H9 (cell line): Measurements from ENCODE around the gene ST8SIA5. TPM values are rescaled to one million over a fixed set of nuclear protein-coding genes. Genes with fewer than 3 reads are reported as not detected.

Experiments
- DNase-seq: peaks from one replicate; pipeline ENCODE4 v3.0.0-alpha.2; 2017
- H2AFZ ChIP-seq: one replicate; pipeline ENCODE4 v1.6.1; 2013; ENCODE audit warnings: mild to moderate bottlenecking, low read length, control low read depth, moderate library complexity
- H2AK5ac ChIP-seq: 2 replicates; pipeline ENCODE4 v1.6.1; 2013; ENCODE audit warnings: low read length, control low read depth, mixed read lengths; ENCODE audit not compliant: insufficient read length
- H2BK120ac ChIP-seq: one replicate; pipeline ENCODE4 v1.6.1; 2013; ENCODE audit warnings: low read depth, mild to moderate bottlenecking, low read length, control low read depth, inconsistent platforms; ENCODE audit not compliant: poor library complexity, severe bottlenecking
- H2BK12ac ChIP-seq: 2 replicates; pipeline ENCODE4 v1.6.1; 2013; ENCODE audit warnings: low read length, control low read depth, mixed read lengths, low read depth; ENCODE audit not compliant: insufficient read length
- H2BK15ac ChIP-seq: 2 replicates; pipeline ENCODE4 v1.6.1; 2013; ENCODE audit warnings: low read depth, low read length, control low read depth
- H2BK20ac ChIP-seq: one replicate; pipeline ENCODE4 v1.6.1; 2013; ENCODE audit warnings: low read depth, mild to moderate bottlenecking, low read length, control low read depth, inconsistent platforms; ENCODE audit not compliant: poor library complexity, severe bottlenecking
- H2BK5ac ChIP-seq: 2 replicates; pipeline ENCODE4 v1.6.1; 2013; ENCODE audit warnings: low read length, control low read depth, mixed read lengths; ENCODE audit not compliant: insufficient read length
- H3K14ac ChIP-seq: 2 replicates; pipeline ENCODE4 v1.6.1; 2013; ENCODE audit warnings: low read length, control low read depth; ENCODE audit not compliant: insufficient read depth
- H3K18ac ChIP-seq: 2 replicates; pipeline ENCODE4 v1.6.1; 2013; ENCODE audit warnings: low read depth, mild to moderate bottlenecking, mixed read lengths, low read length, control low read depth; ENCODE audit not compliant: insufficient read length
- H3K23ac ChIP-seq: 2 replicates; pipeline ENCODE4 v1.6.1; 2013; ENCODE audit warnings: low read length, control low read depth, mixed read lengths, low read depth; ENCODE audit not compliant: insufficient read length
- H3K23me2 ChIP-seq: 2 replicates; pipeline ENCODE4 v1.6.1; 2013; ENCODE audit warnings: low read depth, mild to moderate bottlenecking, mixed read lengths, low read length, control low read depth; ENCODE audit not compliant: insufficient read length, poor library complexity, severe bottlenecking
- H3K27ac ChIP-seq: 2 replicates; pipeline ENCODE4 v1.5.1; 2013; ENCODE audit warnings: low read length, control low read depth, mixed read lengths, low read depth; ENCODE audit not compliant: insufficient read length
- H3K27me3 ChIP-seq: 2 replicates; pipeline ENCODE4 v1.6.1; 2013; ENCODE audit warnings: low read length, control low read depth, inconsistent platforms; ENCODE audit not compliant: insufficient read depth
- H3K4ac ChIP-seq: 2 replicates; pipeline ENCODE4 v1.6.1; 2013; ENCODE audit warnings: low read depth, mild to moderate bottlenecking, control low read depth, inconsistent platforms, low read length, moderate library complexity
- H3K4me1 ChIP-seq: 2 replicates; pipeline ENCODE4 v1.6.1; 2013; ENCODE audit warnings: low read length, control low read depth, inconsistent platforms; ENCODE audit not compliant: insufficient read depth
- H3K4me2 ChIP-seq: 2 replicates; pipeline ENCODE4 v1.6.1; 2013; ENCODE audit warnings: low read length, control low read depth, mixed read lengths; ENCODE audit not compliant: insufficient read length, insufficient read depth
- H3K56ac ChIP-seq: 2 replicates; pipeline ENCODE4 v1.6.1; 2013; ENCODE audit warnings: low read depth, mild to moderate bottlenecking, mixed read lengths, low read length, control low read depth; ENCODE audit not compliant: insufficient read length
- H3K79me1 ChIP-seq: 2 replicates; pipeline ENCODE4 v1.6.1; 2013; ENCODE audit warnings: low read depth, mild to moderate bottlenecking, moderate library complexity, low read length, control low read depth, inconsistent platforms; ENCODE audit not compliant: insufficient read depth, poor library complexity, severe bottlenecking
- H3K79me2 ChIP-seq: 2 replicates; pipeline ENCODE4 v1.6.1; 2013; ENCODE audit warnings: low read length, control low read depth, inconsistent platforms; ENCODE audit not compliant: insufficient read depth
- H3K9ac ChIP-seq: 2 replicates; pipeline ENCODE4 v1.6.1; 2013; ENCODE audit warnings: low read length, control low read depth, mixed read lengths; ENCODE audit not compliant: insufficient read length; ENCODE audit errors: extremely low read depth
- H3K9me3 ChIP-seq: one replicate; pipeline ENCODE4 v1.6.1; 2013; ENCODE audit warnings: low read depth, low read length, inconsistent platforms; ENCODE audit not compliant: control insufficient read depth
- H3T11ph ChIP-seq: one replicate; pipeline ENCODE4 v1.6.1; 2013; ENCODE audit warnings: mild to moderate bottlenecking, low read length, control low read depth, inconsistent platforms
- H4K20me1 ChIP-seq: one replicate; pipeline ENCODE4 v1.6.1; 2013; ENCODE audit not compliant: control insufficient read depth, insufficient read length, insufficient read depth
- H4K5ac ChIP-seq: 2 replicates; pipeline ENCODE4 v1.6.1; 2013; ENCODE audit warnings: low read depth, mild to moderate bottlenecking, mixed read lengths, low read length, control low read depth; ENCODE audit not compliant: insufficient read length
- H4K8ac ChIP-seq: replicated peaks from 2 replicates; pipeline ENCODE4 v1.6.1; 2013; ENCODE audit warnings: low read length, control low read depth, mixed read lengths, low read depth; ENCODE audit not compliant: insufficient read length
- H4K91ac ChIP-seq: 2 replicates; pipeline ENCODE4 v1.6.1; 2013; ENCODE audit warnings: low read depth, mild to moderate bottlenecking, moderate library complexity, mixed read lengths, low read length, control low read depth; ENCODE audit not compliant: insufficient read length
- H3K27ac Mint-ChIP-seq, 3 experiments: 2 replicates in 2 of 3; 3 replicates in 1 of 3; pipeline ENCODE4 v1.8.0; 2020 to 2021; ENCODE audit warnings: mixed read lengths in 3 of 3, mild to moderate bottlenecking in 1 of 3, moderate library complexity in 1 of 3
- H3K27me3 Mint-ChIP-seq: 2 replicates; pipeline ENCODE4 v1.8.0; 2021; ENCODE audit warnings: low read depth, mild to moderate bottlenecking, moderate library complexity, mixed read lengths
- H3K36me3 Mint-ChIP-seq, 3 experiments: 2 replicates in 2 of 3; 3 replicates in 1 of 3; pipeline ENCODE4 v1.8.0; 2020 to 2021; ENCODE audit warnings: low read depth in 3 of 3, mixed read lengths in 3 of 3; ENCODE audit not compliant: insufficient read depth in 1 of 3
- H3K4me1 Mint-ChIP-seq, 2 experiments: 2 replicates each; pipeline ENCODE4 v1.8.0; 2020; ENCODE audit warnings: mixed read lengths in 2 of 2
- H3K4me3 Mint-ChIP-seq, 2 experiments: 2 replicates in 1 of 2; 3 replicates in 1 of 2; pipeline ENCODE4 v1.8.0; 2020 to 2021; ENCODE audit warnings: mild to moderate bottlenecking in 2 of 2, mixed read lengths in 2 of 2, moderate library complexity in 1 of 2
- H3K9me3 Mint-ChIP-seq, 2 experiments: 2 replicates in 1 of 2; 3 replicates in 1 of 2; pipeline ENCODE4 v1.8.0; 2020; ENCODE audit warnings: mild to moderate bottlenecking in 2 of 2, mixed read lengths in 2 of 2, moderate library complexity in 1 of 2
- CTCF ChIP-seq: fragments of 200-600 bp; sonication (generic); conservative IDR thresholded peaks from 3 replicates; pipeline ENCODE4 v1.8.0; 2021; ENCODE audit warnings: antibody characterized with exemption, mild to moderate bottlenecking
- WGBS: extraction: QIAGEN DNeasy Blood & Tissue Kit; methylation state at CpG from one replicate; pipeline ENCODE4 v1.1.7; 2013; ENCODE audit warnings: missing lambda C conversion rate, low lambda C conversion rate, mixed read lengths; ENCODE audit not compliant: insufficient read length; ENCODE audit errors: extremely low coverage; 5-methylcytosine and 5-hydroxymethylcytosine counted together
- total RNA-seq: library from RNA; stranded (reverse); gene quantifications from 2 replicates; pipeline ENCODE4 v1.2.1, GENCODE V29; 2021

Gene ST8SIA5
- total RNA-seq, 1 experiment from 2014 or later = 0.63 TPM

- H3K9me3 Mint-ChIP-seq = peaks cover 0 to 2% of the 10 kb centered on the region in 2 experiments; a peak in 2 of 5 replicates
- H3K23ac ChIP-seq = no peak overlapping the region
- no peaks in the 10 kb centered on the region for H3K79me1 ChIP-seq
- H3K27me3 Mint-ChIP-seq = peaks cover 3% of the 10 kb centered on the region
- H2BK5ac ChIP-seq = no peak overlapping the region
- H2BK15ac ChIP-seq = no peak overlapping the region
- H3K18ac ChIP-seq = no peak overlapping the region
- no peaks in the 10 kb centered on the region; a peak in 1 of 7 replicates for H3K36me3 Mint-ChIP-seq
- H4K8ac ChIP-seq = no peak overlapping the region
- H4K91ac ChIP-seq = no peak overlapping the region
- no peak overlapping the region for H4K5ac ChIP-seq
- H3K4me2 ChIP-seq = no peak overlapping the region
- no peak overlapping the region for H3K14ac ChIP-seq
- no peak overlapping the region for H2AFZ ChIP-seq
- H3K9me3 ChIP-seq = no peaks in the 10 kb centered on the region
- H2BK20ac ChIP-seq = no peak overlapping the region
- TF ChIP-seq CTCF = no peak
- no peak overlapping the region for H3K27ac Mint-ChIP-seq
- no peak overlapping the region for H2AK5ac ChIP-seq
- H2BK12ac ChIP-seq = no peak overlapping the region
- no peaks in the 10 kb centered on the region for H3K27me3 ChIP-seq
- H3K4me3 Mint-ChIP-seq = no peak overlapping the region
- H3K4me1 Mint-ChIP-seq = peaks cover 0 to 8% of the 10 kb centered on the region in 2 experiments; a peak in 2 of 4 replicates
- H3K79me2 ChIP-seq = no peaks in the 10 kb centered on the region
- H3K56ac ChIP-seq = no peak overlapping the region
- WGBS = no CpG with 5 or more reads among the region's 5 CpGs
- no peak overlapping the region for H2BK120ac ChIP-seq
- H3K27ac ChIP-seq = no peak overlapping the region
- H3K9ac ChIP-seq = no peak overlapping the region
- no peaks in the 10 kb centered on the region for H4K20me1 ChIP-seq
- H3K23me2 ChIP-seq = no peaks in the 10 kb centered on the region
- no peaks in the 10 kb centered on the region for H3K4me1 ChIP-seq
- DNase-seq = no peak
- no peak overlapping the region for H3T11ph ChIP-seq
- no peak overlapping the region for H3K4ac ChIP-seq
Measured at GRCh38 chr18:46629361-46629760, 127.5 kb downstream of the ST8SIA5 start.
